GM19043 (cell line): ENCODE measurements around the gene VPS25.
"Not testable (repeated sequence)": the region's sequence is repeated elsewhere in the genome, so short reads cannot be mapped to it uniquely, and the experiment has no call there.

Experiments
- ATAC-seq: cut with Tn5 transposase; IDR thresholded peaks from one replicate; pipeline ENCODE4 v1.9.1; 2021; ENCODE audit warnings: low read depth; ENCODE audit not compliant: unreplicated experiment

Gene VPS25

GRCh38 chr17:42773290-42774035 is at the start of gene VPS25:
Gene VPS25, plus strand, starts transcription at chr17:42773449. Its CDS starts 27 bp downstream, at chr17:42773476.
- ATAC-seq, result no peak

- no peak for ATAC-seq
Measured at GRCh38 chr17:42723636-42724035, 49.6 kb upstream of the VPS25 start.

GRCh38 chr17:42725143-42725542 is 48.1 kb upstream of the VPS25 start:
- no peak for ATAC-seq

- ATAC-seq, result no peak
Measured at GRCh38 chr17:42740699-42741098, 32.5 kb upstream of the VPS25 start.

GRCh38 chr17:42742916-42743315 is 30.3 kb upstream of the VPS25 start:
- not testable (repeated sequence) for ATAC-seq

- ATAC-seq, result no peak
Measured at GRCh38 chr17:42743595-42744282, 29.5 kb upstream of the VPS25 start.

- ATAC-seq, result peak; percentile 60
Measured at GRCh38 chr17:42744283-42744805, 28.9 kb upstream of the VPS25 start.

- peak; percentile 64 for ATAC-seq
Measured at GRCh38 chr17:42744806-42745617, 28.2 kb upstream of the VPS25 start, which contains the start of gene EZH1. Gene EZH1, minus strand, starts transcription at chr17:42745040. Its CDS starts 16,099 bp downstream, at chr17:42728941.

GRCh38 chr17:42748202-42748907 is 24.9 kb upstream of the VPS25 start:
- ATAC-seq, result no peak

- no peak for ATAC-seq
Measured at GRCh38 chr17:42748908-42749798, 24.1 kb upstream of the VPS25 start.

- no peak for ATAC-seq
Measured at GRCh38 chr17:42750739-42751344, 22.4 kb upstream of the VPS25 start.

- ATAC-seq, result no peak
Measured at GRCh38 chr17:42751628-42752027, 21.6 kb upstream of the VPS25 start.

GRCh38 chr17:42754782-42755181 is 18.5 kb upstream of the VPS25 start:
- ATAC-seq, result no peak

GRCh38 chr17:42759982-42760651 is 13.1 kb upstream of the VPS25 start:
- no peak for ATAC-seq

- no peak for ATAC-seq
Measured at GRCh38 chr17:42760652-42761581, 12.3 kb upstream of the VPS25 start, which contains the start of gene RAMP2. Gene RAMP2, plus strand, starts transcription at chr17:42761227. Its CDS starts 35 bp downstream, at chr17:42761262.

- ATAC-seq, result no peak
Measured at GRCh38 chr17:42761638-42762037, 11.6 kb upstream of the VPS25 start.

GRCh38 chr17:42766124-42766523 is 7.1 kb upstream of the VPS25 start:
- ATAC-seq, result no peak
